B cell (primary cell): ENCODE results near the gene PNPT1. TPM values are rescaled to one million over a fixed set of nuclear protein-coding genes. Genes with fewer than 3 reads are reported as not detected.

Source experiments
- ATAC-seq: fragments of 200-7000 bp; cut with Tn5 transposase; one replicate; pipeline ENCODE4 v1.10.0; 2021; ENCODE audit warnings: low read depth, mild to moderate bottlenecking, moderate number of reproducible peaks, moderate library complexity
- CTCF ChIA-PET: fragments of 350-600 bp; sonication (Branson Sonifier 250); formaldehyde crosslinking; loops from one replicate; lab custom pipeline; 2021; ENCODE audit warnings: antibody characterized with exemption, inconsistent platforms; lab: Charles Lee
- POLR2A ChIA-PET: fragments of 350-600 bp; sonication (Branson Sonifier 250); formaldehyde crosslinking; loops from one replicate; lab custom pipeline; 2021; ENCODE audit warnings: antibody characterized with exemption; lab: Charles Lee
- DNase-seq: peaks from one replicate; pipeline ENCODE4 v3.0.0; 2013
- H2AFZ ChIP-seq: 2 replicates; pipeline ENCODE4 v1.6.1; 2012; ENCODE audit warnings: mild to moderate bottlenecking, low read depth, low read length; ENCODE audit not compliant: insufficient read depth, poor library complexity, severe bottlenecking
- H3K27ac ChIP-seq, 2 donors: 1 replicate in 1 of 2; 2 replicates in 1 of 2; pipeline ENCODE4 v1.5.1; 2012 to 2013; ENCODE audit warnings: low read length in 2 of 2, mild to moderate bottlenecking in 2 of 2, moderate library complexity in 1 of 2
- H3K27me3 ChIP-seq, 4 experiments: fragments of 200-600 bp in 1 of 4; sonication (generic) in 1 of 4; replicated peaks in 1 of 4; 1 replicate in 2 of 4; 2 replicates in 2 of 4; pipeline versions ENCODE4 v1.6.1 to v1.7.0; 2013 to 2016; ENCODE audit warnings: low read length in 3 of 4, mild to moderate bottlenecking in 2 of 4, mixed read lengths in 1 of 4, moderate library complexity in 1 of 4; ENCODE audit not compliant: insufficient read depth in 4 of 4, control insufficient read depth in 3 of 4; ENCODE audit errors: control extremely low read depth in 1 of 4
- H3K36me3 ChIP-seq, 2 experiments: replicated peaks in 1 of 2; 1 replicate in 1 of 2; 2 replicates in 1 of 2; pipeline versions ENCODE4 v1.6.1 to v1.7.1; 2013; ENCODE audit warnings: low read length in 1 of 2; ENCODE audit not compliant: insufficient read depth in 2 of 2, control insufficient read depth in 1 of 2; ENCODE audit errors: control extremely low read depth in 1 of 2, extremely low read depth in 1 of 2
- H3K4me1 ChIP-seq, 2 donors: fragments of 200-600 bp in 1 of 2; sonication (generic) in 1 of 2; 1 replicate in 1 of 2; 2 replicates in 1 of 2; pipeline versions ENCODE4 v1.5.1 to v1.6.1; 2013 to 2017; ENCODE audit warnings: low read length in 2 of 2; ENCODE audit not compliant: control insufficient read depth in 2 of 2, insufficient read depth in 2 of 2
- H3K4me2 ChIP-seq: replicated peaks from 2 replicates; pipeline ENCODE3; 2012; ENCODE audit warnings: mild to moderate bottlenecking, low read depth, low read length; ENCODE audit not compliant: poor library complexity, severe bottlenecking
- H3K4me3 ChIP-seq, 5 experiments: fragments of 200-600 bp in 1 of 5; sonication (generic) in 1 of 5; 1 replicate in 3 of 5; 2 replicates in 2 of 5; pipeline versions ENCODE4 v1.5.1 to v1.7.0; 2011 to 2016; ENCODE audit warnings: low read length in 4 of 5, mild to moderate bottlenecking in 4 of 5, low read depth in 2 of 5, control low read depth in 1 of 5, moderate library complexity in 1 of 5; ENCODE audit not compliant: insufficient read depth in 1 of 5; ENCODE audit errors: control extremely low read depth in 1 of 5, extremely low read depth in 1 of 5
- H3K79me2 ChIP-seq: fragments of 200-600 bp; sonication (generic); one replicate; pipeline ENCODE4 v1.6.0; 2016; ENCODE audit warnings: low read length; ENCODE audit not compliant: control insufficient read depth, insufficient read depth
- H3K9ac ChIP-seq: fragments of 200-600 bp; sonication (generic); 2 replicates; pipeline ENCODE4 v1.6.1; 2017; ENCODE audit warnings: mild to moderate bottlenecking, low read length, moderate library complexity
- H3K9me3 ChIP-seq, 3 donors: one replicate each; pipeline versions ENCODE4 v1.6.1 to v1.7.1; 2013; ENCODE audit warnings: low read length in 2 of 3; ENCODE audit not compliant: control insufficient read depth in 2 of 3, insufficient read depth in 1 of 3; ENCODE audit errors: control extremely low read depth in 1 of 3
- H4K20me1 ChIP-seq: 2 replicates; pipeline ENCODE4 v1.6.0; 2012; ENCODE audit warnings: mild to moderate bottlenecking, low read length; ENCODE audit not compliant: insufficient read depth, control insufficient read depth, poor library complexity, severe bottlenecking
- H3K27ac Mint-ChIP-seq: one replicate; pipeline ENCODE4 v1.8.0; 2021; ENCODE audit warnings: mixed read lengths
- H3K27me3 Mint-ChIP-seq: one replicate; pipeline ENCODE4 v1.8.0; 2021; ENCODE audit warnings: mixed read lengths
- H3K4me1 Mint-ChIP-seq: one replicate; pipeline ENCODE4 v1.8.0; 2021; ENCODE audit warnings: mixed read lengths
- H3K4me3 Mint-ChIP-seq: one replicate; pipeline ENCODE4 v1.8.0; 2021; ENCODE audit warnings: mixed read lengths
- H3K9me3 Mint-ChIP-seq: one replicate; pipeline ENCODE4 v1.8.0; 2022; ENCODE audit warnings: mixed read lengths; ENCODE audit not compliant: insufficient read depth
- EZH2 ChIP-seq: IDR thresholded peaks from 2 replicates; pipeline ENCODE4 v1.6.1; 2012; ENCODE audit warnings: borderline replicate concordance, low read depth, mild to moderate bottlenecking, moderate library complexity, low read length; ENCODE audit not compliant: insufficient read depth, poor library complexity, severe bottlenecking
- WGBS: methylation state at CpG from one replicate; pipeline ENCODE4 v1.1.5; 2013; ENCODE audit warnings: missing lambda C conversion rate; ENCODE audit not compliant: insufficient coverage; 5-methylcytosine and 5-hydroxymethylcytosine counted together
- intact Hi-C: fragments of 100-400 bp; cut with micrococcal nuclease; formaldehyde crosslinking; loops from one replicate; pipeline ENCODE4 v1.10.0; 2022
- polyA plus RNA-seq: library from polyadenylated mRNA; depleted of rRNA; stranded (reverse); fragments of >200 nt; gene quantifications from 2 replicates; pipeline ENCODE4 v1.2.3, GENCODE V29; 2012
- total RNA-seq, 2 donors: library from RNA; stranded (reverse); fragments of 120-200 nt in 1 of 2; gene quantifications; 1 replicate in 1 of 2; 2 replicates in 1 of 2; pipeline versions ENCODE4 v1.2.3 to v1.2.4, GENCODE V29; 2013 to 2022
- TF ChIP-seq, protein P1 (sequence below): fragments of 200-600 bp; IDR thresholded peaks from one replicate; pipeline ENCODE4 v1.8.0; 2022; ENCODE audit warnings: antibody characterized with exemption, mild to moderate bottlenecking

PNPT1 gene
- total and polyA plus RNA-seq, 2 donors (not counting 1 experiment from before 2014, with no cell fraction given), result 7.8 to 23.1 TPM

DNA sequence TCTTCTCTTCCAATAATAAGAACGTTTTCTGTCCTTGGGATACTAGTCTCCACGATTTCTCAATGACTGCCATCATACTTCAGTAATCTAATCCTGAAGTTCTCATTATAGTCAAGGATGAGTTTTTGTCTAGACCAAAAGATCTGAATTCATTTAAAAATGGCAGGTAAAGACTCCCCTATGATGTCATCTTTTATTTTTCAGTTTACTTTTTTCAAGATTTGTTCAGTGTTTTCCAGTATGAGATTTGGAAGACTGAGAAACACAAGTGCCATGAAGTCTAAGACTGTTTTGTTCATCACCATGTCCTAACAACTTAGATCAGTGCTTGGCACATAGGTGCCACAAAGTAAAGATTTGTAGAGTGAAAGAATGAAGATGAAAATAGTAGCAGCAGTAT, 40.4 kb downstream of the PNPT1 start:
- H3K4me3 ChIP-seq, result no peak overlapping the region
- no peak for ATAC-seq
- peaks cover 11 to 25% of the 10 kb centered on the region in 2 experiments for H3K36me3 ChIP-seq
- Mint-ChIP-seq H3K27me3 (no peaks in the 10 kb centered on the region), H3K27ac (no peak overlapping the region), H3K4me3 (no peak overlapping the region), H3K9me3 (no peaks in the 10 kb centered on the region), H3K4me1 (no peaks in the 10 kb centered on the region)
- no peaks in the 10 kb centered on the region for H4K20me1 ChIP-seq
- no peaks in the 10 kb centered on the region for H3K4me1 ChIP-seq
- no peaks in the 10 kb centered on the region for H3K79me2 ChIP-seq
- DNase-seq, result no peak
- H2AFZ ChIP-seq, result no peak overlapping the region
- no peak for TF ChIP-seq EZH2
- TF ChIP-seq, protein P1, sequence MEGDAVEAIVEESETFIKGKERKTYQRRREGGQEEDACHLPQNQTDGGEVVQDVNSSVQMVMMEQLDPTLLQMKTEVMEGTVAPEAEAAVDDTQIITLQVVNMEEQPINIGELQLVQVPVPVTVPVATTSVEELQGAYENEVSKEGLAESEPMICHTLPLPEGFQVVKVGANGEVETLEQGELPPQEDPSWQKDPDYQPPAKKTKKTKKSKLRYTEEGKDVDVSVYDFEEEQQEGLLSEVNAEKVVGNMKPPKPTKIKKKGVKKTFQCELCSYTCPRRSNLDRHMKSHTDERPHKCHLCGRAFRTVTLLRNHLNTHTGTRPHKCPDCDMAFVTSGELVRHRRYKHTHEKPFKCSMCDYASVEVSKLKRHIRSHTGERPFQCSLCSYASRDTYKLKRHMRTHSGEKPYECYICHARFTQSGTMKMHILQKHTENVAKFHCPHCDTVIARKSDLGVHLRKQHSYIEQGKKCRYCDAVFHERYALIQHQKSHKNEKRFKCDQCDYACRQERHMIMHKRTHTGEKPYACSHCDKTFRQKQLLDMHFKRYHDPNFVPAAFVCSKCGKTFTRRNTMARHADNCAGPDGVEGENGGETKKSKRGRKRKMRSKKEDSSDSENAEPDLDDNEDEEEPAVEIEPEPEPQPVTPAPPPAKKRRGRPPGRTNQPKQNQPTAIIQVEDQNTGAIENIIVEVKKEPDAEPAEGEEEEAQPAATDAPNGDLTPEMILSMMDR, result no peak
- no peaks in the 10 kb centered on the region for H3K27me3 ChIP-seq
- H3K9ac ChIP-seq, result no peak overlapping the region
- no CpG with 5 or more reads among the region's 2 CpGs for WGBS
- H3K9me3 ChIP-seq, result no peaks in the 10 kb centered on the region
- ChIA-PET POLR2A (no interaction called here), CTCF (no interaction called here)
- intact Hi-C loops, result no loop called here
- H3K27ac ChIP-seq, result no peak overlapping the region
- H3K4me2 ChIP-seq, result no peak overlapping the region

DNA sequence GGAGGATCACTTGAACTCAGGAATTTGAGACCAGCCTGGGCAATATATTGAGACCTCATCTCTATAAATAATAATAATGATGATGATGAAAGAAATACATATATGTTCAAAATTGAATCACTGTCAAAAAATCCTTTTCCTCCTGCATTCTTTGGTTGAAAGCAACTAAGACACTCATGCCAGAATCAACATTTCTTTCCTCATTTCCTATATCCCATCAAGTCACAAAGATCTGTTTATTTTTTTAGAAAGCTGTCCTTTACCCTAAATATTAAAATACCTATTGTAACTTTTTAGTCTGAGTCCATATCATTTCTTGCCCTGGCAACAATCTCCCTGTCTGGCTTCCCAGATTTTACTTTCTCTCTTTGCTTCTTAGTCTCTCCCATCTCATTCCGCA, 44.4 kb downstream of the PNPT1 start:
- intact Hi-C loops, result no loop called here
- DNase-seq (no peak), ATAC-seq (no peak)
- ChIA-PET CTCF (no interaction called here), POLR2A (no interaction called here)
- Mint-ChIP-seq H3K27ac (no peak overlapping the region), H3K4me3 (no peak overlapping the region), H3K4me1 (no peaks in the 10 kb centered on the region), H3K27me3 (no peaks in the 10 kb centered on the region), H3K9me3 (no peaks in the 10 kb centered on the region)
- no peak overlapping the region for H3K4me2 ChIP-seq
- H3K27ac ChIP-seq, result no peak overlapping the region
- TF ChIP-seq EZH2, result no peak
- TF ChIP-seq, protein P1, result no peak
- no peaks in the 10 kb centered on the region for H3K27me3 ChIP-seq
- H3K36me3 ChIP-seq, result peaks cover 8 to 21% of the 10 kb centered on the region in 2 experiments
- no peaks in the 10 kb centered on the region for H3K4me1 ChIP-seq
- H3K9ac ChIP-seq, result no peak overlapping the region
- H4K20me1 ChIP-seq, result no peaks in the 10 kb centered on the region
- H3K9me3 ChIP-seq, result no peaks in the 10 kb centered on the region
- H3K79me2 ChIP-seq, result no peaks in the 10 kb centered on the region
- H3K4me3 ChIP-seq, result no peak overlapping the region
- 100% methylated on average over 1 of the region's 1 CpG for WGBS
- no peak overlapping the region for H2AFZ ChIP-seq
